Endodermal cell (in vitro differentiated cells): ENCODE results near the gene PADI1. TPM values are rescaled to one million over a fixed set of nuclear protein-coding genes. Genes with fewer than 3 reads are reported as not detected.

Experiments used
- DNase-seq: peaks from one replicate; pipeline ENCODE4 v3.0.0-alpha.2; 2017
- H3K27ac ChIP-seq: 2 replicates; pipeline ENCODE4 v1.5.1; 2013; ENCODE audit warnings: mild to moderate bottlenecking, low read depth, low read length, moderate library complexity
- H3K27me3 ChIP-seq: 2 replicates; pipeline ENCODE4 v1.6.1; 2013; ENCODE audit warnings: mild to moderate bottlenecking, low read length, moderate library complexity; ENCODE audit not compliant: insufficient read depth, control insufficient read depth, poor library complexity, severe bottlenecking
- H3K36me3 ChIP-seq: 2 replicates; pipeline ENCODE4 v1.7.0; 2013; ENCODE audit warnings: mild to moderate bottlenecking, low read length, moderate library complexity; ENCODE audit not compliant: control insufficient read depth, insufficient read depth
- H3K4me1 ChIP-seq: one replicate; pipeline ENCODE4 v1.7.0; 2013; ENCODE audit warnings: low read length; ENCODE audit not compliant: control insufficient read depth, insufficient read depth
- H3K4me3 ChIP-seq: 2 replicates; pipeline ENCODE4 v1.5.1; 2013; ENCODE audit warnings: mild to moderate bottlenecking, low read length, moderate library complexity
- H3K9ac ChIP-seq: 2 replicates; pipeline ENCODE4 v1.6.1; 2013; ENCODE audit warnings: mild to moderate bottlenecking, low read length, moderate library complexity; ENCODE audit not compliant: poor library complexity, severe bottlenecking; ENCODE audit errors: extremely low read depth
- H3K9me3 ChIP-seq: 2 replicates; pipeline ENCODE4 v1.6.1; 2013; ENCODE audit warnings: mild to moderate bottlenecking, low read length, moderate library complexity; ENCODE audit not compliant: control insufficient read depth
- H3K27ac Mint-ChIP-seq: 2 replicates; pipeline ENCODE4 v1.8.0; 2020; ENCODE audit warnings: mixed read lengths
- H3K27me3 Mint-ChIP-seq: 2 replicates; pipeline ENCODE4 v1.8.0; 2021; ENCODE audit warnings: mild to moderate bottlenecking, mixed read lengths; ENCODE audit not compliant: insufficient read depth
- H3K36me3 Mint-ChIP-seq: 2 replicates; pipeline ENCODE4 v1.8.0; 2020; ENCODE audit warnings: low read depth, mixed read lengths
- H3K4me1 Mint-ChIP-seq: 2 replicates; pipeline ENCODE4 v1.8.0; 2020; ENCODE audit warnings: mixed read lengths
- H3K4me3 Mint-ChIP-seq: 2 replicates; pipeline ENCODE4 v1.8.0; 2020; ENCODE audit warnings: mild to moderate bottlenecking, moderate library complexity, mixed read lengths
- H3K9me3 Mint-ChIP-seq: 2 replicates; pipeline ENCODE4 v1.8.0; 2020; ENCODE audit warnings: mild to moderate bottlenecking, mixed read lengths
- WGBS, 2 experiments: methylation state at CpG; one replicate each; pipeline versions ENCODE4 v1.1.5 to v1.1.7; 2013; ENCODE audit warnings: missing lambda C conversion rate in 2 of 2, mixed read lengths in 1 of 2; ENCODE audit not compliant: insufficient coverage in 1 of 2, insufficient read length in 1 of 2; 5-methylcytosine and 5-hydroxymethylcytosine counted together
- total RNA-seq, 2 donors: library from RNA; stranded (reverse); fragmentation: NEBNext Ultra II Directional in 1 of 2; extraction: Animal tissue kit (Norgen Biotek cat#: 25700) in 1 of 2; gene quantifications; 2 replicates in 1 of 2; 3 replicates in 1 of 2; pipeline ENCODE4 v1.2.1, GENCODE V29; 2021
- TF ChIP-seq, protein P1 (sequence below): fragments of 200-600 bp; sonication (generic); conservative IDR thresholded peaks from 2 replicates; pipeline ENCODE4 v1.5.0; 2021; ENCODE audit warnings: antibody characterized with exemption, mild to moderate bottlenecking

The PADI1 gene
- total RNA-seq, 2 donors from 2014 or later = 0.13 TPM; not detected in 1

DNA sequence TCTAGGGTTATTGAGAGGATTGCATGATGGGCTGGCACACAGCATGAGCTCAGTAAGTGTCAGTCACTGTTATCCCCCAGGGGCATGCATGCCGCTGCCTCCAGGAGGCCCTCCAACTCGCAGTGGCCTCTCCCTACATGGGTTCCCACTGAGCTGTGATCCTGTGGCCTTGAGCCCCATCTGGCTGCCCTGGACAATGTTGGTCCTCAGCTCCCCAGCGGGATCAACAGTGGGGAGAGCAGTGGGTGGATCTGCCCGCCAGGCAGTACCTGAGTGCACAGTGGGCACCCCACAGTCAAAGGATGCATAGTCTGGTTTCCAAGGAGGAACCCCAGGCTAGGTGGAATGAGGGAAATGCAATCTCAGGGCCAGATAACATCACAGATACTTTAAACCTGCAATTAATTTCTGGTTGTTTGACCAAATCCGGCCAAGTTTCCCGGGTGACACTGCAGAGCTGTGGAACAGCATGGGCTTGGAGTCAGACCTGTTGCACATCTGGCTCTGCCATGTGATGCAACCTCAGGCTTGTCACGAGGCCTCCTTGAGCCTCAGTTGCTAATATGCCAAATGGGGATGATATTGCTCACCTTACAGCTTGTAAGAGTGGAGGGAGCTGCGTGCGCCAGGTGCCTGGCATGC, 53.3 kb downstream of the PADI1 start:
- TF ChIP-seq, protein P1, sequence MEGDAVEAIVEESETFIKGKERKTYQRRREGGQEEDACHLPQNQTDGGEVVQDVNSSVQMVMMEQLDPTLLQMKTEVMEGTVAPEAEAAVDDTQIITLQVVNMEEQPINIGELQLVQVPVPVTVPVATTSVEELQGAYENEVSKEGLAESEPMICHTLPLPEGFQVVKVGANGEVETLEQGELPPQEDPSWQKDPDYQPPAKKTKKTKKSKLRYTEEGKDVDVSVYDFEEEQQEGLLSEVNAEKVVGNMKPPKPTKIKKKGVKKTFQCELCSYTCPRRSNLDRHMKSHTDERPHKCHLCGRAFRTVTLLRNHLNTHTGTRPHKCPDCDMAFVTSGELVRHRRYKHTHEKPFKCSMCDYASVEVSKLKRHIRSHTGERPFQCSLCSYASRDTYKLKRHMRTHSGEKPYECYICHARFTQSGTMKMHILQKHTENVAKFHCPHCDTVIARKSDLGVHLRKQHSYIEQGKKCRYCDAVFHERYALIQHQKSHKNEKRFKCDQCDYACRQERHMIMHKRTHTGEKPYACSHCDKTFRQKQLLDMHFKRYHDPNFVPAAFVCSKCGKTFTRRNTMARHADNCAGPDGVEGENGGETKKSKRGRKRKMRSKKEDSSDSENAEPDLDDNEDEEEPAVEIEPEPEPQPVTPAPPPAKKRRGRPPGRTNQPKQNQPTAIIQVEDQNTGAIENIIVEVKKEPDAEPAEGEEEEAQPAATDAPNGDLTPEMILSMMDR = no peak
- no peak for DNase-seq
- H3K4me1 Mint-ChIP-seq = no peaks in the 10 kb centered on the region
- no peaks in the 10 kb centered on the region for H3K9me3 ChIP-seq
- H3K36me3 Mint-ChIP-seq = no peaks in the 10 kb centered on the region
- no peak overlapping the region for H3K4me3 ChIP-seq
- H3K4me3 Mint-ChIP-seq = no peak overlapping the region
- H3K4me1 ChIP-seq = no peaks in the 10 kb centered on the region
- H3K27me3 Mint-ChIP-seq = no peaks in the 10 kb centered on the region
- H3K9me3 Mint-ChIP-seq = peaks cover 10% of the 10 kb centered on the region
- H3K9ac ChIP-seq = no peak overlapping the region
- 89 to 95% methylated on average over 5 to 9 of the region's 9 CpGs for WGBS, 2 experiments
- no peaks in the 10 kb centered on the region for H3K27me3 ChIP-seq
- H3K36me3 ChIP-seq = no peaks in the 10 kb centered on the region
- no peak overlapping the region for H3K27ac ChIP-seq
- no peak overlapping the region for H3K27ac Mint-ChIP-seq

DNA sequence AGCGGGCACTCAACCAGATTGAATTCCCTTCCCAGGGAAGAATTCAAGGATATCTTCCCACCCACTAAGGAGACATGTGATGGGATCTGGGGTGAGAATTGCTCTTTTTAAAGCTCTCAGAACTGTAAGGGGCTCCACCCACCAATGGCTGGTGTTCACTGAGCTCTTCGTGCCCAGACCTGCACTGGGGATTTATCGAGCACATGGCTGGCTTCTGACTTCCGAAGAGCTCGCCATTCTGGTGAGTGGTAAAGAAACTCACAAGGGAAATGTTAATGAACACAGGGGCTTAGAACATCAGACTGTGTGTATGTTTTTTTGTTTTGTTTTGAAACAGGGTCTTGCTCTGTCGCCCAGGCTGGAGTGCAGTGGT, 53.8 kb downstream of the PADI1 start:
- no peak overlapping the region for H3K4me3 ChIP-seq
- Mint-ChIP-seq H3K4me1 (no peaks in the 10 kb centered on the region), H3K27ac (no peak overlapping the region), H3K36me3 (no peaks in the 10 kb centered on the region), H3K4me3 (no peak overlapping the region), H3K27me3 (no peaks in the 10 kb centered on the region), H3K9me3 (peaks cover 10% of the 10 kb centered on the region)
- no peaks in the 10 kb centered on the region for H3K9me3 ChIP-seq
- H3K4me1 ChIP-seq = no peaks in the 10 kb centered on the region
- no peak for DNase-seq
- WGBS, 2 experiments = 95 to 100% methylated on average over 5 to 6 of the region's 6 CpGs
- H3K36me3 ChIP-seq = no peaks in the 10 kb centered on the region
- H3K9ac ChIP-seq = no peak overlapping the region
- H3K27ac ChIP-seq = no peak overlapping the region
- H3K27me3 ChIP-seq = no peaks in the 10 kb centered on the region
- TF ChIP-seq, protein P1 = no peak

DNA sequence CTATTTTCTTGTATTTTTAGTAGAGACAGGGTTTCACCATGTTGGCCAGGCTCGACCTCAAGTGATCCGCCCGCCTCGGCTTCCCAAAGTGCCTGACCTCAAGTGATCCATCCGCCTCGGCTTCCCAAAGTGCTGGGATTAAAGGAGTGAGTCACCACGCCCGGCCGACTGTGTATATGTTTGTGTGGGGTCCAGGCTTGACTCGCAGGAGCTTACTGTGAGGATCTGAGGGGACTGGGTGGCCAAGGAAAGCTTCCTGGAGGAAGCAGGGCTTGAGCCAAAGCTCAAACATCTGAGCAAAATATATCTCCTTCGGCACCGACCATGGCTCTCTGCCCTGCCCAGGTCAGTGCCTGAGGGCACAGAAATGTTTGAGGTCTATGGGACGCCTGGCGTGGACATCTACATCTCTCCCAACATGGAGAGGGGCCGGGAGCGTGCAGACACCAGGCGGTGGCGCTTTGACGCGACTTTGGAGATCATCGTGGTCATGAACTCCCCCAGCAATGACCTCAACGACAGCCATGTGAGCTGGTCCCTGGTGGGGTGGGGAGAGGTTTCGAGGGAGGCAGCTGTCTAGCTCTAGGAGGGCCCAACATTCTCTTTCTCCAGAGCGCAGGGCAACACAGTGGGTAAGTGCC, 54.4 kb downstream of the PADI1 start:
- Histone ChIP-seq H3K36me3 (no peaks in the 10 kb centered on the region), H3K27ac (no peak overlapping the region), H3K27me3 (no peaks in the 10 kb centered on the region), H3K4me1 (no peaks in the 10 kb centered on the region), H3K9ac (no peak overlapping the region), H3K4me3 (no peak overlapping the region), H3K9me3 (no peaks in the 10 kb centered on the region)
- H3K27ac Mint-ChIP-seq = no peak overlapping the region
- DNase-seq = no peak
- H3K9me3 Mint-ChIP-seq = peaks cover 10% of the 10 kb centered on the region
- WGBS, 2 experiments = 93 to 95% methylated on average over 14 to 24 of the region's 24 CpGs
- TF ChIP-seq, protein P1 = no peak
- no peak overlapping the region for H3K4me3 Mint-ChIP-seq
- H3K4me1 Mint-ChIP-seq = no peaks in the 10 kb centered on the region
- H3K36me3 Mint-ChIP-seq = no peaks in the 10 kb centered on the region
- no peaks in the 10 kb centered on the region for H3K27me3 Mint-ChIP-seq
